Fibroblast of skin of left biceps (primary cell): ENCODE measurements around the gene TMEM59.
"Not testable (repeated sequence)": the region's sequence is repeated elsewhere in the genome, so short reads cannot be mapped to it uniquely, and the experiment has no call there.

Experiments
- DNase-seq, 2 experiments: peaks; one replicate each; pipeline ENCODE4 v3.0.0-alpha.2; 2013; ENCODE audit warnings: low read depth in 2 of 2

The TMEM59 gene, protein sequence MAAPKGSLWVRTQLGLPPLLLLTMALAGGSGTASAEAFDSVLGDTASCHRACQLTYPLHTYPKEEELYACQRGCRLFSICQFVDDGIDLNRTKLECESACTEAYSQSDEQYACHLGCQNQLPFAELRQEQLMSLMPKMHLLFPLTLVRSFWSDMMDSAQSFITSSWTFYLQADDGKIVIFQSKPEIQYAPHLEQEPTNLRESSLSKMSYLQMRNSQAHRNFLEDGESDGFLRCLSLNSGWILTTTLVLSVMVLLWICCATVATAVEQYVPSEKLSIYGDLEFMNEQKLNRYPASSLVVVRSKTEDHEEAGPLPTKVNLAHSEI

DNA sequence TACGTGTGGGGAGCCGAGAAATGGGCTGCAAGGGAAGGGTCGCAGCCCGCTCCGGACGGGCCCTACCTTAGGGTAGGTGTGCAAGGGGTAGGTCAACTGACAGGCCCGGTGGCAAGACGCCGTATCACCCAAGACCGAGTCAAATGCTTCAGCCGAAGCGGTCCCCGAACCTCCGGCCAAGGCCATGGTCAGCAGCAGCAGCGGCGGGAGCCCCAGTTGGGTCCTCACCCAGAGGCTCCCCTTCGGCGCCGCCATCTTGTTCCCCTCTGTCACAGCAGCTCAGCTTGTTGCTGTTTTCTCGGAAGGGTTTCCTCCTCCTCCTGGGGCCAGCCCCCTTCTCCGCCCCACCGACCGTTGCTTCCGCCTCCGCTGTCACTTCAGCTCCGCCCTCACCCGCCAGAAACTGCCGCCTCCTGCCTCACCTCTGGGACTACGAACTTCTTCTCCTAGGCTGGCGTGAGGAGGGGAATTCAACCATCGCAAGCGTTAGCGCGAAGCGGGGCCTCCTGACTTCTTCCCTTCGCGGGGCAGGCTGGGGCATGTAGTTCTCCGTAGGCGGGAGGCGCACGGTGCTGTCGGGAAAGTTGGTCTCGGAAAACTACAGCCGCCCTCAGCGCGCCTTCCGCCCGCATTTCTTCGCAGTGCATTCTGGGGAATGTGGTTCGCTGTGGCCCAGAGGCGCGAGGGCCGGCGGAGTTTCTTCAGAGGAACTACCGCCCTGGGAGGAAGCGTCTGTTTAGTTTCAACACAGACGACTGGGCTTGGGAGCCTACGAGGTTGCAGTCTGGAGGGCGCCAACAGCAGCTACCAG, at the start of gene TMEM59, which contains the start of gene TCEANC2:
TMEM59 (minus strand) TSS at position 271 of the 811 bp plus-strand sequence; CDS start at position 255, 16 bp downstream.
TCEANC2 (plus strand) TSS at position 675 of the 811 bp plus-strand sequence. CDS start 815 bp downstream, outside the sequence.
- peak; percentile 97 to 98 for DNase-seq

DNA sequence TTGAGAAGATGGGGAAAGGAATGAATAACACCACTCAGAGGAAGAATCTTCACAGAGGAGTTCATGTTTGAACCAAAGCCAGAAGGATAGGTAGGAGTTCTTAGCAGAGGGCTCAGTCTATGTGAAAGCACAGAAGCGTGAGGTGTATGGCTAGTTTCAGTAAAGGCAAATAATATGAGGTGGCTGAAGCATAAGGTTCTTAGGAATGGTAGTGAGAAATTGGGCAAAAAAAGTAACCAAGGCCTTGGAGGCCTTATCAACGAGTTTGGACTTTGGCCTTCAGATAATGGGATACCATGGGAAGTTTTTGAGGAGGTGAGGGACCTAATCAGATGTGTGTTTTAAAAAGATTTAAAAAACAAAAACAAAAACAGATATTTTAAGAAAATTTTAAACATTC, 47.5 kb upstream of the TMEM59 start:
- DNase-seq = no peak

DNA sequence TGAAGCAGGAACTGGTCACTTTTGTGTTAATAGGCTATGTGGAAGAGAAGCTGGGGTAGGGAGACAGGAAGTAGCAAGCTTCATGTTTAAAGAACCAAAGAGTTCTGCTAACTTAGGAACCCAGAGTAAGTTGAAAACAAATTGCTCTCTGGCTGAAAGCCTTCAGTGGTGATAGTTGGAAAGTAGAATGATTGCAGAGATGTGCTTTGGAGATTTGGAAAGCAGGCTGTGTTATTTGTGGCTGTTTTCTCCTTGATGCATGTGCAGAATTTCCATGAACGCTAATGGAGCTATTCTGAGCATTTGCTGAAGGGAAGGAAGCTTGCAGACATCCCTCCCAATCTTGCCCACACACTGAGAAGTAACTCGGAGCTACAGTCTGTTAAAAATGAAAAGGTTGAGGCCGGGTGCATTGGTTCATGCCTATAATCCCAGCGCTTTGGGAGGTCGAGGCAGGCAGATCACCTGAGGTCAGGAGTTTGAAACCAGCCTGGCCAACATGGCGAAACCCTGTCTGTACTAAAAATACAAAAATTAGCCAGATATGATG, 46.1 kb upstream of the TMEM59 start:
- no peak for DNase-seq

DNA sequence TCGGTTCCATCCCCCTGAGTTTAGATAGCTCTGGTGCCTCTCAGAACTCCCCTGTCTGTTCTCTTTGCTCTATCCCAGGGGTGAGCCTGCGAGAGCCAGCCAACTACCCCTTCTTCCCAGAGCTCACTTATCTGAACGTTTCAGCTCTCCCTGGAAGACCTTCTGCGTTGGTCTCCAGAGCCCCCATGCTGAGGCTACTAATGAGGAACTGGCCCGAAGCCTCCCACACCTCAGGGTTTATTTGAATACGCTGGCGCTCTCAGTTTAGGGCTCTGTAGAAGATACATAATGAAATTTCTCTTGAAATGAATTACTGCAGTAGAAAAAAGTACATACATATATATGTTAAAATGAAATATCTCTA, 43.9 kb upstream of the TMEM59 start:
- DNase-seq = no peak

DNA sequence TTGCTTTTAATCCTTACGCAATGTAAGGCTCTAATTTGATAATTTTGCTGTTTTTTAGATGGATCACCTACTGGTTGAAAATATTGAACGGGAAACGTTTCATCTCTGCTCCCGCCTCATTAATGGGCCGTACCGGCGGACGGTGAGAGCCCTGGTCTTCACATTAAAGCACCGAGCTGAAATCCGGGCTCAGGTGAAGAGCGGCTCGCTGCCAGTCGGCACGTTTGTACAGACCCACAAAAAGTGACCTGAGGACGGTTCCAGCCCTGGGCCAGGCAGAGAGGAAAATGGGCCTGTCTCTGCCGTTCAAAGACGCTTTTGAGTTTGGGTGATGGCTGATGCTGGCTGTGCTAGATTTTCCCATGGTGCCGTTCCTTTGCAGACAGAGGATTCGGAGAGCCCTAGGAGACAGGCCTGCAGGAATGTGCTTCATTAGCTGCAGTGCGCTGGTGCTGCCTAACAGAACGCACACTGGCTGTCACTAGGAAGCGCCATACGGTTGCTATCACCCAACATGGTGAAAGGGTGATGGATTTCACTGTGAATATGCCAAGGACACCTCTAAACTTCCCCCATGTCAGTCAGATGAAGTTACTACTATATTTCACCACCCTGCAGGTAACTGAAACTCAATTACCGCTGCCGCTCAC, 43.3 kb upstream of the TMEM59 start:
- no peak for DNase-seq

DNA sequence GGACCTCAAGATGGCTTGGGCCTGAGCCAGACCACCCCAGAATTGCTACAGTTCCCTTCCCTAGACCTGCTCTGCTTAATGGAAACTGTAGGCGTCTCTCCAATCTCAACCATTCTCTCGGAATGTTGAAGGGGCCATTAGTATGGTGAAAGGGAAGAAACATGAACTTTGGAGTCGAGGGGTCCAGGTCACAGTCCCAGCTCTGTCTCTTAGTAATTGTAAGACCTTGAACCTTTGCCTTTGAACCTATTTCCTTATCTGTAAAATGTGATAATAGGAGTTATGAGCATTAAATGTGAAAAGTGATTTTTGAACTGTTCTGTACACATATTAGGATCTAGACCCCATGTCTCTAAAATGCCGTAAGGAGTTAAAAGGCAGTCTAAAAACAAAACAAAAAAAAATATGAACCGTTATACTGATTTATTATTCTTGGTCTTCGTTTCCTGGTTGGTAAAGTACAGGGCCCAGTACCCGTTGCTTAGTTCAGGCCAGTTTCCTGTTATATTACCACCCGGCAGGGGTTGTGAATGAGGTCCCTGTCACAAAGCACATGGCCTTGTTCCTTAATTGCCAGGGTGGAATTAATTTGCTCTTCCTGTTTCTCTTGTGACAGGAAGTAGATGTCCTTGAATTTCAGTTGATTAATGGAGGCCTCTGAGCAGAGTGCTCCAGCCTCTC, 42.7 kb upstream of the TMEM59 start:
- no peak for DNase-seq

DNA sequence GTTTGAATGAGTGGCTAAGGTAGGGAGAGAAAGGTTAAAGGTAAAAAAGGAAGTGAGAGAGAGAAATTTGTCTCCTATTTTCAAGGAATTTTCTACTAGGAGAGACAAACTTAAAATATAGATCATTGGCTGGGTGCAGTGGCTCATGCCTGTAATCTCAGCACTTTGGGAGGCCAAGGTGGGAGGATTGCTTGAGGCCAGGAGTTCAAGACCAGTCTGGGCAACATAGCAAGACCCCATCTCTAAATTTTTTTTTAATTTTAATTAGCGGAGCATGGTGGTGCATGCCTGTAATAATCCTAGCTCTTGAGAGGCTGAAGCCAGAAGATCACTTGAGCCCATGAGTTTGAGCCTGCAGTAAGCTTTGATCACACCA, 41.7 kb upstream of the TMEM59 start:
- not testable (repeated sequence) for DNase-seq

DNA sequence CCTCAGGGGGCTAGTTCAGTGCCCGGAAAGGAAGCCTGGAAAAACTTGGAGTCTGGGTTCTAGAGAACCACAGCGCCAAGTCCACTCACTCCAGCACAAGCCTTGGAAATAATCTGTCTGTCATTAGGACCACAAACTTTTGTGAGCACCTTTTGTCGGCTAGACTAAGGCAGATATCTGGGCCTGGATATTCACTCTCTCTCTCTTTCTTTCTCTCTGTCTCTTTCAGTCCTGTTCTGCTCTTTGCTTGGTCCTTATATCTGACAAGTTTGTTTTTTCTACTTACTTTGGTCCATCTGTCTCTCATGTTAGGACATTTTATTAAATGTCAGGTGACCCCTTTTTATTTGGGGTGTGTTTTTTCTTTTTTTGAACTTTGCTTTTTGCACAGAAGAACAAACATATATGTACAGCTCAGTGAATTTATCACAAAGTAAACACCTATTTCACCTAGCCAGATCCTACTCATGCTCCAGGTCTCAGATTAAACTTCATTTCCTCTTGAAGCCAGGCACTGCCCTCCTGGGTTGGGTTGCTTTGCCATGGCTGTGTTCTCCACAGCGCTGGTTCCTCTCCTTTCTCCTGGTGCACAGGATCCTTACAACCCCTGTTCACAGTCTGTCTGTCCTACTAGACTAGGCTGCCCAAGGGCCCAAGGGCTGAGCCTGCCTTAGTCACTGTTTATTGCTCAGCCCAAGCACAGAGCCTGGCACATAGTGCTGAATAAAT, 41.2 kb upstream of the TMEM59 start:
- DNase-seq = no peak

DNA sequence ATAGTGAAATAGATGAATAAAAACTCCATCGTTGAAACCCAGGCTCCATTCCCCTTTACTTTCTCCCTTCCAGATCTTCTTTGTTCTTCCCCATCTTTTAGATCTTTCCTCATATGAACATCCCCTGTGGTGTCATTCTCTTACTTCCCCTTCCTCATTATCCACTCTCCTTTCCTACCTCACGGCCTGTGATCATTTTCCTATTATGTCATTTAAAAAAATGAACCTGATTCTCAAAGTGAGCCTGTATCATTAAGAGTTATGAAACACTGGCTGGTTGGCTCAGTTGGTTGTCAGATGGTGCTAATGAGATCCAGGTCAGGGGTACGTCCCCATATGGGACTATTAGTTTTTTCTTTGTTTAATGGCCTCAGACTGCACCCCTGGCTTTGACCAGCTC, 38.7 kb upstream of the TMEM59 start:
- DNase-seq = no peak

DNA sequence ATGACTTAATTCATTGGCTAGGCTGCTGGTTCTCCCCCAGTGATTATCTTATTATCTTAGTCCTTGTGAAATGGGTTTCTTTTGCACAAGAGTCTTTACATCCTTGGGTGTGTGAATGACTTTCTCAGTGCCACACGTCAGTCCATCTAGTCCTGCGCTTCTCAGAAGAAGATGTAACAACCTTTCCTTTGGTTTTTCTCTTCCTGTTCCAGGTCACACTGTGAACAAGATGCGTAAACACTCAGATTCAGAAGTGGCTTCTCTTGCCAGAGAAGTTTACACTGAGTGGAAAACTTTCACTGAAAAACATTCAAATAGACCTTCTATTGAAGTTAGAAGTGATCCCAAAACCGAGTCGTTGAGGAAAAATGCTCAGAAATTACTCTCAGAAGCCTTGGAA, 35.4 kb upstream of the TMEM59 start:
- no peak for DNase-seq

DNA sequence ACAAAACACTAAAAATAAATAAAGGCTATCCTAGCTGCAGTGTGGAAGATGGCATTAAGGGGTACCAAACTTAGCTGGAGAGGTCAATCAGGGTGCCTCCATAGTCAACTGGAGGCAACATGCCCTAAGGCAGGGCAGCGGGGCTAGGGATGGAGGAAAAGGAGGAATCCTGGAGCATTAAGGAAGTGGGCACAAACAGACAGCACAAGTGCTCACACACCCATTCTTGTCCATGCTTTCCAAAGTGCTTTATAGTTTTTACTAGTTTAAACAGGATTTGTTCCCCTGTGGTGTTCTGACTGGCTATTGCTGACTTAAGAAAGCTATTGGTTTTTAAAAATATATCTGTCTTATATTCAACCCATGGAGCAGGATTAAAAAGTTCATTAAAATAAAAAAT, 33.8 kb upstream of the TMEM59 start:
- no peak for DNase-seq

DNA sequence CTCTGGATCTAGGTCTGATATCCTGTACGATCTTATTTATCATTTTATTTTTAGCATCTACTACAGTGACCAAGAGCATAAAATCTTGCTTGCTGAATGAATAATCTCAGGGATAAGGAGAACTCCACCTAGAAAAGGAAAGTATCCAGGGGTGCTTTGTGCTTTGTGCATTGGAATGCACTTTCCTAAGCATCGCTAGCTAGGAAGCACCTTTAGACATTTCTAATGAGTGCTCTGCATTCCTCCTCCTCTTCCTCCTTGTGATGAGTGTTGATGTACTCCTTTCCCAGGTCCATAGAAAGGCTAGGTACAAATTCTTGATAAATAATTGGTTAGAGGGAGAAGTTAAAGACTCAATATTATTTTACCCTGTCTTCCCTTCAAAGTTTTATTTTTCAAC, 31.8 kb upstream of the TMEM59 start:
- DNase-seq = no peak

DNA sequence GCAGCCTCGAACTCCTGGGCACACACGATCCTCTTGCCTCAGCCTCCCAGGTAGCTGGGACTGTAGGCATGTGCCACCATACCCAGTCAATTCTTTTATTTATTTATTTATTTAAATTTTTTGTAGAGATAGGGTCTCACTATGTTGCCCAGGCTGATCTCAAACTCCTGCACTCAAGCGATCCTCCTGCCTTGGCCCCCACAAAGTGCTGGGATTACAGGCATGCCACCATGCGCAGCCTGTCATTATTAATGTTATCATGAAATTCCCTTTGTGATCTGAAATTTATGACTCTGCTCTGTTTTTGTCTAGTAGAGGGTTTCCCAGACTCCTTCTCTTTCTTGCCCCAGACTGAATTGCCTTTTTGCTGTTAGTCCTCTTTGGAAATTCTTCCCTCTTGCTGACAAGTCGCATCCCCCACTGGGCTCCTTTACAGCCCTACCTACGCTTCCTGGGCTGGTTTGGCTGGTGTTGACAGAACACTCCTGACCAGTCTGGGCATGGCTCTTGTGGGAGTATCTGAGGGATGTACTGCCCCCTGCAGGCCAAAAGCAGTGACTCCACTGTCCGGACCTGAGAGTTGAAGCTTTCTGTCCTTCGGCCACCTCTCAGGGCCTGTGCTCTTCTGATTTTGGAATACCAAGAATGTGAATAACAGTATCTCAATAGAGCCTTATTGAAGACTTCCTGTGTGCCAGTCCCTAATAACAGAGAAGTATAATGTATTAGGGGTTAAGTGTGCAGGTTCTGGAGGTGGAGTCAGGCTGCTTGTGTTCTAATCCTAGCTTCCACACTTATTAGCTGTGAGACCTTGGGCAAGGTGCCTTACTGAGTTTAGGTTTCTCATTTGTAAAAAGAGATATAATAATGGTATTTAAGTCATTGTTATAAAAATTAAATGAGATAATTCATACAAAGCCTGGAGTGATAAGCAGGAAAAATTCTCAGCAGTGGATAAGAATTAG, 28.6 kb upstream of the TMEM59 start:
- no peak for DNase-seq

DNA sequence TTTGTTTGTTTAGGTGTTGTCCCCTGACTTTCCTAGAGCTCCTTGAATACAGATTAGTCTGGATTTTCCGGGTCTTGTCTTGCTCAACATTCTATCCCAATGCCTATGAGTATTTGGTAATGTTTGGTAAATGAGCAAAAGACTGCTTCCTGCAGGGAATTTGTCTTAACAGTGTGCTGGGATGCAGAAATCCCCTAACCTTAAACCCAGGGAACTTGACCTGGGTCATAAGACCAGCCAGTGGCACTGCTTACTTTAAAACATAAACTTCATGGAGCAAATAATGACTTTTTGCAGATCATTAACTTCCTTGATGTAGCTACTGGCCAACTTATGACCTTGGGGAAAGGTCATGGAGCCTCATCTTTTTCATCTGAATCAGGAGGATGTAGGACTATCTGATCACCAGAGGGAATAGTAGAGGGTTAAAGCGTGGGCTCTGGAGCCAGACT, 27.6 kb upstream of the TMEM59 start:
- no peak for DNase-seq

DNA sequence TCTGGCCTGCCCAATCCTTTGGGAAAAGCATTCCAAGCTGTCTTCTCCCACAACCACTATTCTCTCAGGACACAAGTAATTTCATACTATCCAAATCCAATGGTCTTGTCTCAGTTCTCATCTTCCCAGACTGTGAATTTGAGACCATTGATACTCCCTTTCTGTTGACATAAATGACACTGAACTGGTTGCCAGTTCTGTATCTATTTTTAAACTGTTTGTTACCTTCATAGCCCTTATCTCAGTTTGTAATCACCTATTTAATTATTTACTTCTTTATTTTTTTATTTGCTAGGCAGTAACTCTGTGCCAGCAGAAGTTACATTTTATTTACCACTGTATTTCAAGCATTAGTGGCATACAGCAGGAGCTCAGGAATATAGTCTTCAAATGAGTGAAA, 24.4 kb upstream of the TMEM59 start:
- DNase-seq = no peak

DNA sequence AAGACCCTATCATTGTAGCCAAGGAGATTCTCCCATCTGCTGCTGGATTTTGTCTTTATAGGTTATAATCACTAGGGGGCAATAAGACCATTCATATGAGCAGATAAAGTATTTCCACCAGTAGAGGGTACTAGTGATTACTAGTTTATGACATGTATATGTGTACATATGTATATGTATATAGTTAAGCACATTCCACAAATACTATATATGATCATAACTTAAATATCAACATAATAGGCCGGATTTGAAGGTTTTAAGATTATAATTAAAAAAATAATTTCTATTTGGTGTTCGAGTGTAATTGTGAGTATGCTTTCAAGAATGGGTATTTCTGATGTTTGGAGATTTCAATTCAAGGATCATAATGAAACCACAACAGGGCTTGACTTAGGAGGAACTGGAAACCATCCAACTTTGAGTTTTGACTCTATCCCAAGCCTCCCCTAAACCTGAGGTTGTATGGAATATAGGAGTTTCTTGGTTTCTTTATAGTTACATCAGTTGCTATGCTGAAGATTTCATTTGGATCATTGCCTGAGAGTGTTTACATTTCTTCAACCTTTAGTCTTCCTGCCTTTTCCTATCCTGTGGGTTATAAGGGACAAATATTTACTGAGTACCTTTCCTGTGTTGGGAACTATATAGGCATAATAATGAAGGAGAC, 17.3 kb upstream of the TMEM59 start:
- DNase-seq = peak in 1 of 2 experiments; percentile 45

DNA sequence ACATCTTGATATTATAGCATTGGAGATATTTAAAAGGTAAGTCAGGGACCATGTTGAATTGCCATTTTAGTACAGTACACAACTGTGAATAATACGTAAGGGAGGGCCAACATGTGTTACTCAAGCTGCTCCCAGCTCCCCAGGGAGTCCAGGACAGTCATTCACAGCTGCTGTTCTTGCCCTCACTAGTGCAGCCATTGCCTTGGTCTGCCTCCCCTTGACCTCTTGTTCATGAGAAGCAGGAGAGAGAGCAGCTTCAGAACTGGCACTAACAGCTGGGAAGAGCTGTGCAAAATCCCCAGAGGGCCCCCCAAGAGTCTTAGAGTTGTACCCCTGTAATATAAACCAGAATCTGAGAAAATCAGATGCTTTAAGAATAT, 16.8 kb upstream of the TMEM59 start:
- no peak for DNase-seq

DNA sequence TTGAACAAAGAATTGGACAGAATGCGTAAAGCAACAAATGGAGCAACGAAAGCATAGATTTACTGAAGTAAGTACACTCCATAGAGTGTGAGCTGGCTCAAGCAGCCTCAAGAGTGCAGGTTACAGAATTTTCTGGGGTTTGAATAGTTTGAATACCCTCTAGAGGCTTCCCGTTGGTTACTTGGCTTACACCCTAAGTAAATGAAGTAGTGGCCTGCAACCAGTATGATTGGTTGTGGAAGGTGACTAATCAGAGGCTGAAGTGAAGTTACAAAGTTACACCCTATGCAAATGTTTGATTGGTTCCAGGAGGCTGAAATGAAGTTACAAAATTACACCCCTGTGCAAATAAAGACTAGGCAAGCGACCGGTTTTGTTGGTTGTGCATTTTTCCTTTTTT, 11.3 kb upstream of the TMEM59 start:
- no peak for DNase-seq

DNA sequence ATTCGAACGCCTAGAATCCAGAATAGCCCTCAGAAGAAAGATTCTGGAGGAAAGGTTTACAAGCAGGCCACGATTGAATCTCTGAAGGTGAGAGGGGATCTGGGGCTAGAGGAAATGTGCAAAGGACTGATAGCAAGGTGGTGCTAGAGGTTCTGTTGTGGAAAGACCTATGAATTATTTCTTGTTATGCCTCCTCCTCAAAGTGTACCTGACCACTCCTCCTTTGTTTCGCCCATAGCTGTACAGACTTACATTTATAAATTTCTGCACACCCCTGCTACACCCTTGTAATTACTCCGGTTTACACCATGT, 1.4 kb upstream of the TMEM59 start:
- no peak for DNase-seq
